ENCODE data around the gene PPM1A. TPM values are rescaled to one million over a fixed set of nuclear protein-coding genes. Genes with fewer than 3 reads are reported as not detected.

PPM1A gene
- polyA plus RNA-seq, 2 of the 4 experiments (the other 2 are of a cell fraction): 37.1 to 76.6 TPM

GRCh38 chr14:60247994-60248696 lies 876 bp upstream of the PPM1A start (continued):
- no peak for TF ChIP-seq FOSL2 (IDR thresholded peaks at IDR 0.05)
- no peak for TF ChIP-seq FOSL2 (CRISPR knock-in tag; IDR thresholded peaks at IDR 0.05)
- no peak for TF ChIP-seq CEBPB (IDR thresholded peaks at IDR 0.05)
- no peak; a peak in 1 of 5 replicates for TF ChIP-seq JUN (IDR thresholded peaks at IDR 0.05)
- no peak for TF ChIP-seq NFE2L2 (conservative IDR thresholded peaks at IDR 0.05; ENCODE audit: low read length)
- TF ChIP-seq EHF (CRISPR knock-in tag; IDR thresholded peaks at IDR 0.05): no peak
- no peak for TF ChIP-seq CBX2 (IDR thresholded peaks at IDR 0.05; ENCODE audit: borderline replicate concordance, low read depth)
- no peak for TF ChIP-seq RCOR1 (IDR thresholded peaks at IDR 0.05; ENCODE audit: low read depth, low read length)
- TF ChIP-seq BCL3 (IDR thresholded peaks at IDR 0.05): no peak
- TF ChIP-seq, protein P1, sequence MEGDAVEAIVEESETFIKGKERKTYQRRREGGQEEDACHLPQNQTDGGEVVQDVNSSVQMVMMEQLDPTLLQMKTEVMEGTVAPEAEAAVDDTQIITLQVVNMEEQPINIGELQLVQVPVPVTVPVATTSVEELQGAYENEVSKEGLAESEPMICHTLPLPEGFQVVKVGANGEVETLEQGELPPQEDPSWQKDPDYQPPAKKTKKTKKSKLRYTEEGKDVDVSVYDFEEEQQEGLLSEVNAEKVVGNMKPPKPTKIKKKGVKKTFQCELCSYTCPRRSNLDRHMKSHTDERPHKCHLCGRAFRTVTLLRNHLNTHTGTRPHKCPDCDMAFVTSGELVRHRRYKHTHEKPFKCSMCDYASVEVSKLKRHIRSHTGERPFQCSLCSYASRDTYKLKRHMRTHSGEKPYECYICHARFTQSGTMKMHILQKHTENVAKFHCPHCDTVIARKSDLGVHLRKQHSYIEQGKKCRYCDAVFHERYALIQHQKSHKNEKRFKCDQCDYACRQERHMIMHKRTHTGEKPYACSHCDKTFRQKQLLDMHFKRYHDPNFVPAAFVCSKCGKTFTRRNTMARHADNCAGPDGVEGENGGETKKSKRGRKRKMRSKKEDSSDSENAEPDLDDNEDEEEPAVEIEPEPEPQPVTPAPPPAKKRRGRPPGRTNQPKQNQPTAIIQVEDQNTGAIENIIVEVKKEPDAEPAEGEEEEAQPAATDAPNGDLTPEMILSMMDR (IDR thresholded peaks at IDR 0.05): no peak
- no peak for TF ChIP-seq GATA3 (IDR thresholded peaks at IDR 0.05; ENCODE audit: borderline replicate concordance)
- TF ChIP-seq EHMT2 (IDR thresholded peaks at IDR 0.05; ENCODE audit: low read depth): no peak
- TF ChIP-seq HDAC2 (IDR thresholded peaks at IDR 0.05): no peak
- no peak for TF ChIP-seq MAFK (IDR thresholded peaks at IDR 0.05; ENCODE audit: partially characterized antibody)
- no peak for TF ChIP-seq RARB (CRISPR knock-in tag; IDR thresholded peaks at IDR 0.05)
- 0 out of 2 replicates have a peak, but pooled peaks have one; percentile 58 for TF ChIP-seq KDM1A (IDR thresholded peaks at IDR 0.05; ENCODE audit: low read depth)
- no peak for TF ChIP-seq KDM5A (IDR thresholded peaks at IDR 0.05)
- TF ChIP-seq BHLHE40 (IDR thresholded peaks at IDR 0.05; ENCODE audit: low read depth, low read length): 0 out of 2 replicates have a peak, but pooled peaks have one; percentile 5
- TF ChIP-seq TP53 (CRISPR knock-in tag; IDR thresholded peaks at IDR 0.05): no peak
- no peak for TF ChIP-seq RAD21 (conservative IDR thresholded peaks at IDR 0.05 in 1 of 2, IDR thresholded peaks at IDR 0.05 in 1 of 2)
- no peak for TF ChIP-seq CHD2 (IDR thresholded peaks at IDR 0.05; ENCODE audit: low read length, partially characterized antibody)
- no peak for TF ChIP-seq FOXS1 (CRISPR knock-in tag; IDR thresholded peaks at IDR 0.05)
- no peak for TF ChIP-seq POLR2A (IDR thresholded peaks at IDR 0.05; ENCODE audit: low read length)
- no peak for TF ChIP-seq CBX8 (IDR thresholded peaks at IDR 0.05)
- no peak for TF ChIP-seq JUNB (IDR thresholded peaks at IDR 0.05)
- peak; percentile 78 for TF ChIP-seq USF2 (IDR thresholded peaks at IDR 0.05)
- no peak for TF ChIP-seq FOSB (CRISPR knock-in tag; IDR thresholded peaks at IDR 0.05)
- peak; percentile 77 for TF ChIP-seq PBX3 (IDR thresholded peaks at IDR 0.05)
- TF ChIP-seq TFCP2L1 (CRISPR knock-in tag; IDR thresholded peaks at IDR 0.05): no peak
- TF ChIP-seq, protein P2, sequence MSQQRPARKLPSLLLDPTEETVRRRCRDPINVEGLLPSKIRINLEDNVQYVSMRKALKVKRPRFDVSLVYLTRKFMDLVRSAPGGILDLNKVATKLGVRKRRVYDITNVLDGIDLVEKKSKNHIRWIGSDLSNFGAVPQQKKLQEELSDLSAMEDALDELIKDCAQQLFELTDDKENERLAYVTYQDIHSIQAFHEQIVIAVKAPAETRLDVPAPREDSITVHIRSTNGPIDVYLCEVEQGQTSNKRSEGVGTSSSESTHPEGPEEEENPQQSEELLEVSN (IDR thresholded peaks at IDR 0.05; ENCODE audit: borderline replicate concordance, low read depth): no peak; the same call in 1 of the 2 replicates
- no peak for TF ChIP-seq EP300 (IDR thresholded peaks at IDR 0.05)
- no peak for TF ChIP-seq ZSCAN20 (CRISPR knock-in tag; IDR thresholded peaks at IDR 0.05)
- TF ChIP-seq MAZ (IDR thresholded peaks at IDR 0.05; ENCODE audit: borderline replicate concordance, low read depth, low read length): no peak
- no peak for TF ChIP-seq ELK1 (IDR thresholded peaks at IDR 0.05; ENCODE audit: low read depth, low read length)
- no peak for TF ChIP-seq PHF8 (IDR thresholded peaks at IDR 0.05; ENCODE audit: borderline replicate concordance, low read depth)
- no peak for TF ChIP-seq ZFP36 (IDR thresholded peaks at IDR 0.05; ENCODE audit: borderline replicate concordance, partially characterized antibody)

Measured in A549 (cell line).